Neural cell (in vitro differentiated cells): ENCODE results near the gene SLC9B2. TPM values are rescaled to one million over a fixed set of nuclear protein-coding genes. Genes with fewer than 3 reads are reported as not detected.

Experiments
- H2AFZ ChIP-seq: fragments of 200-600, 300-800 bp; sonication (generic), shearing (Covaris generic); 2 replicates; pipeline ENCODE4 v1.6.0; 2014; ENCODE audit warnings: low read depth, mild to moderate bottlenecking, antibody characterized with exemption, low read length, moderate library complexity
- H3F3A ChIP-seq: fragments of 200-600 bp; shearing (Covaris generic); 2 replicates; pipeline ENCODE4 v1.6.1; 2016; ENCODE audit warnings: mild to moderate bottlenecking, moderate library complexity, mixed read lengths, antibody characterized with exemption, low read length; ENCODE audit not compliant: insufficient read depth, poor library complexity, severe bottlenecking
- H3K27ac ChIP-seq: fragments of 200-600, 300-800 bp; sonication (generic), shearing (Covaris generic); 2 replicates; pipeline ENCODE4 v1.5.1; 2014; ENCODE audit warnings: mild to moderate bottlenecking, low read length, moderate library complexity
- H3K27me3 ChIP-seq: fragments of 300-800, 200-600 bp; sonication (generic), shearing (Covaris generic); 2 replicates; pipeline ENCODE4 v1.6.0; 2014; ENCODE audit warnings: mild to moderate bottlenecking, low read depth, low read length, moderate library complexity; ENCODE audit not compliant: insufficient read depth
- H3K36me3 ChIP-seq: fragments of 300-800, 200-600 bp; sonication (generic), shearing (Covaris generic); 2 replicates; pipeline ENCODE4 v1.5.1; 2014; ENCODE audit warnings: mild to moderate bottlenecking, antibody characterized with exemption, low read length, moderate library complexity; ENCODE audit not compliant: insufficient read depth
- H3K4me2 ChIP-seq: fragments of 300-800, 200-600 bp; sonication (generic), shearing (Covaris generic); 2 replicates; pipeline ENCODE4 v1.6.0; 2014; ENCODE audit warnings: mild to moderate bottlenecking, low read length
- H3K4me3 ChIP-seq: fragments of 300-800, 200-600 bp; sonication (generic), shearing (Covaris generic); 2 replicates; pipeline ENCODE4 v1.5.1; 2014; ENCODE audit warnings: mild to moderate bottlenecking, low read length, moderate library complexity
- H3K79me2 ChIP-seq: fragments of 200-600 bp; shearing (Covaris generic); replicated peaks from 2 replicates; pipeline ENCODE4 v1.6.0; 2014; ENCODE audit warnings: mild to moderate bottlenecking, low read length, moderate library complexity; ENCODE audit not compliant: insufficient read depth
- H3K9ac ChIP-seq: fragments of 300-800, 200-600 bp; sonication (generic), shearing (Covaris generic); 2 replicates; pipeline ENCODE4 v1.6.1; 2016; ENCODE audit warnings: mild to moderate bottlenecking, low read length, mixed read lengths
- H3K9me2 ChIP-seq: fragments of 200-600 bp; shearing (Covaris generic); 2 replicates; pipeline ENCODE4 v1.6.1; 2016; ENCODE audit warnings: mild to moderate bottlenecking, low read length, mixed read lengths; ENCODE audit not compliant: insufficient read depth
- H3K9me3 ChIP-seq: fragments of 200-600, 300-800 bp; sonication (generic), shearing (Covaris generic); 2 replicates; pipeline ENCODE4 v1.6.1; 2016; ENCODE audit warnings: mild to moderate bottlenecking, mixed run types, low read length, moderate library complexity, mixed read lengths
- H4K20me1 ChIP-seq: fragments of 200-600 bp; shearing (Covaris generic); 2 replicates; pipeline ENCODE4 v1.6.1; 2016; ENCODE audit warnings: mild to moderate bottlenecking, mixed run types; ENCODE audit not compliant: insufficient read depth
- CTCF ChIP-seq: fragments of 450-650 bp; IDR thresholded peaks from 2 replicates; pipeline ENCODE4 v1.5.1; 2014; ENCODE audit warnings: antibody characterized with exemption, mild to moderate bottlenecking, moderate library complexity; ENCODE audit not compliant: poor library complexity, severe bottlenecking
- EP300 ChIP-seq: fragments of 450-650 bp; conservative IDR thresholded peaks from 2 replicates; pipeline ENCODE4 v1.6.1; 2014; ENCODE audit warnings: antibody characterized with exemption, mild to moderate bottlenecking, moderate library complexity; ENCODE audit not compliant: poor library complexity, severe bottlenecking
- EZH2 ChIP-seq: fragments of 200-600, 300-800 bp; shearing (Covaris generic), sonication (generic); IDR thresholded peaks from 2 replicates; pipeline ENCODE4 v1.6.1; 2014; ENCODE audit warnings: antibody characterized with exemption, low read length, borderline replicate concordance, mild to moderate bottlenecking; ENCODE audit not compliant: insufficient read depth, poor library complexity, severe bottlenecking
- MXI1 ChIP-seq: fragments of 450-650 bp; conservative IDR thresholded peaks from 2 replicates; pipeline ENCODE4 v1.6.1; 2014; ENCODE audit warnings: antibody characterized with exemption, mild to moderate bottlenecking; ENCODE audit not compliant: poor library complexity, severe bottlenecking
- POLR2AphosphoS5 ChIP-seq: IDR thresholded peaks from 2 replicates; pipeline ENCODE4 v1.6.1; 2012
- RAD21 ChIP-seq: fragments of 450-650 bp; conservative IDR thresholded peaks from 2 replicates; pipeline ENCODE4 v1.6.1; 2014; ENCODE audit warnings: antibody characterized with exemption, mild to moderate bottlenecking, moderate library complexity
- REST ChIP-seq: IDR thresholded peaks from 2 replicates; pipeline ENCODE4 v1.6.1; 2012; ENCODE audit warnings: borderline replicate concordance
- SMC3 ChIP-seq: fragments of 450-650 bp; conservative IDR thresholded peaks from 2 replicates; pipeline ENCODE4 v1.6.1; 2014; ENCODE audit warnings: antibody characterized with exemption, mild to moderate bottlenecking, moderate library complexity; ENCODE audit not compliant: poor library complexity
- TAF1 ChIP-seq: IDR thresholded peaks from 2 replicates; pipeline ENCODE4 v1.6.1; 2012; ENCODE audit warnings: low read depth
- polyA plus RNA-seq: library from polyadenylated mRNA; depleted of rRNA; stranded (reverse); fragments of >200 nt; gene quantifications from 2 replicates; pipeline ENCODE4 v1.2.3, GENCODE V29; 2014

SLC9B2 gene
- polyA plus RNA-seq, 1 donor from 2014 or later = 46.3 TPM

- no peak for TF ChIP-seq RAD21
- no peak for TF ChIP-seq TAF1
- no peak for TF ChIP-seq CTCF
- TF ChIP-seq EZH2 = no peak
- no peaks in the 10 kb centered on the region for H3K9me3 ChIP-seq
- no peaks in the 10 kb centered on the region for H3K9me2 ChIP-seq
- no peak overlapping the region for H2AFZ ChIP-seq
- H3K36me3 ChIP-seq = peaks cover 7% of the 10 kb centered on the region
- H3K9ac ChIP-seq = no peak overlapping the region
- no peaks in the 10 kb centered on the region for H4K20me1 ChIP-seq
- H3K27ac ChIP-seq = no peak overlapping the region
- H3F3A ChIP-seq = no peaks in the 10 kb centered on the region
- H3K79me2 ChIP-seq = no peaks in the 10 kb centered on the region
- H3K4me3 ChIP-seq = no peak overlapping the region
- no peaks in the 10 kb centered on the region for H3K27me3 ChIP-seq
- no peak overlapping the region for H3K4me2 ChIP-seq
Measured at GRCh38 chr4:103026868-103027267, 49.7 kb downstream of the SLC9B2 start.

GRCh38 chr4:103024996-103025395 is 51.6 kb downstream of the SLC9B2 start:
- no peak overlapping the region for H3K27ac ChIP-seq
- no peaks in the 10 kb centered on the region for H3K27me3 ChIP-seq
- H3K9me3 ChIP-seq = no peaks in the 10 kb centered on the region
- no peaks in the 10 kb centered on the region for H4K20me1 ChIP-seq
- no peaks in the 10 kb centered on the region for H3K79me2 ChIP-seq
- H3K4me3 ChIP-seq = no peak overlapping the region
- no peak overlapping the region for H3K9ac ChIP-seq
- TF ChIP-seq EZH2 (no peak), POLR2AphosphoS5 (no peak), EP300 (no peak), REST (no peak), TAF1 (no peak), CTCF (no peak), MXI1 (no peak), RAD21 (no peak), SMC3 (no peak)
- no peaks in the 10 kb centered on the region for H3K9me2 ChIP-seq
- H3F3A ChIP-seq = no peaks in the 10 kb centered on the region
- no peak overlapping the region for H2AFZ ChIP-seq
- no peak overlapping the region for H3K4me2 ChIP-seq
- peaks cover 7% of the 10 kb centered on the region for H3K36me3 ChIP-seq
